T-cell (primary cell): ENCODE results near the gene C2. TPM values are rescaled to one million over a fixed set of nuclear protein-coding genes. Genes with fewer than 3 reads are reported as not detected.

Source experiments
- ATAC-seq, 4 experiments: fragments of 200-7000 bp in 3 of 4; fragments of 150-1000 bp in 1 of 4; cut with Tn5 transposase; replicated peaks in 1 of 4; 1 replicate in 3 of 4; 2 replicates in 1 of 4; pipeline ENCODE4 v1.10.0; 2021; ENCODE audit warnings: moderate library complexity in 3 of 4, mild to moderate bottlenecking in 2 of 4, moderate number of reproducible peaks in 1 of 4
- CTCF ChIA-PET, 2 donors: fragments of 300-600 bp; sonication (Branson Sonifier 250); formaldehyde crosslinking; loops; one replicate each; lab custom pipeline; 2022; ENCODE audit warnings: antibody characterized with exemption in 2 of 2; lab: Charles Lee
- POLR2A ChIA-PET, 2 donors: fragments of 300-600 bp; sonication (Branson Sonifier 250); formaldehyde crosslinking; loops; one replicate each; lab custom pipeline; 2022; ENCODE audit warnings: antibody characterized with exemption in 2 of 2; lab: Charles Lee
- DNase-seq, 35 experiments: peaks; one replicate each; pipeline versions ENCODE4 v3.0.0 to v3.0.0-alpha.2; 2013 to 2023
- H3K27ac ChIP-seq: one replicate; pipeline ENCODE4 v1.5.1; 2013; ENCODE audit warnings: low read length
- H3K27me3 ChIP-seq, 2 experiments: replicated peaks in 1 of 2; 1 replicate in 1 of 2; 2 replicates in 1 of 2; pipeline versions ENCODE4 v1.6.1 to v1.7.0; 2013; ENCODE audit warnings: low read length in 1 of 2, mixed read lengths in 1 of 2; ENCODE audit not compliant: control insufficient read depth in 2 of 2, insufficient read depth in 2 of 2; ENCODE audit errors: extremely low read depth in 1 of 2
- H3K36me3 ChIP-seq, 2 donors: 1 replicate in 1 of 2; 2 replicates in 1 of 2; pipeline versions ENCODE4 v1.6.1 to v1.7.0; 2013; ENCODE audit warnings: low read length in 1 of 2; ENCODE audit not compliant: control insufficient read depth in 2 of 2, insufficient read depth in 1 of 2; ENCODE audit errors: extremely low read depth in 1 of 2
- H3K4me1 ChIP-seq, 2 experiments: 1 replicate in 1 of 2; 2 replicates in 1 of 2; pipeline versions ENCODE4 v1.6.1 to v1.7.0; 2013; ENCODE audit warnings: low read length in 2 of 2, mixed read lengths in 1 of 2; ENCODE audit not compliant: insufficient read depth in 2 of 2, control insufficient read depth in 1 of 2; ENCODE audit errors: extremely low read depth in 1 of 2
- H3K4me3 ChIP-seq, 2 donors: 1 replicate in 1 of 2; 2 replicates in 1 of 2; pipeline versions ENCODE4 v1.5.1 to v1.7.0; 2013; ENCODE audit warnings: mild to moderate bottlenecking in 2 of 2, low read length in 1 of 2, moderate library complexity in 1 of 2; ENCODE audit not compliant: control insufficient read depth in 1 of 2; ENCODE audit errors: extremely low read depth in 1 of 2
- H3K9me3 ChIP-seq: 2 replicates; pipeline ENCODE4 v1.7.0; 2013
- H3K27ac Mint-ChIP-seq, 2 donors: one replicate each; pipeline ENCODE4 v1.8.0; 2020 to 2021; ENCODE audit warnings: mild to moderate bottlenecking in 2 of 2, mixed read lengths in 2 of 2
- H3K27me3 Mint-ChIP-seq, 2 donors: one replicate each; pipeline ENCODE4 v1.8.0; 2021 to 2022; ENCODE audit warnings: mixed read lengths in 2 of 2
- H3K36me3 Mint-ChIP-seq: one replicate; pipeline ENCODE4 v1.8.0; 2021; ENCODE audit warnings: mixed read lengths
- H3K4me1 Mint-ChIP-seq, 3 donors: one replicate each; pipeline ENCODE4 v1.8.0; 2020 to 2022; ENCODE audit warnings: mixed read lengths in 3 of 3, mild to moderate bottlenecking in 1 of 3
- H3K4me3 Mint-ChIP-seq, 3 donors: one replicate each; pipeline ENCODE4 v1.8.0; 2020 to 2022; ENCODE audit warnings: mild to moderate bottlenecking in 3 of 3, mixed read lengths in 3 of 3, moderate library complexity in 3 of 3
- H3K9me3 Mint-ChIP-seq, 3 donors: one replicate each; pipeline ENCODE4 v1.8.0; 2020 to 2022; ENCODE audit warnings: mixed read lengths in 3 of 3
- WGBS: methylation state at CpG from one replicate; pipeline ENCODE4 v1.1.5; 2013; ENCODE audit warnings: missing lambda C conversion rate; ENCODE audit not compliant: insufficient coverage; 5-methylcytosine and 5-hydroxymethylcytosine counted together
- total RNA-seq, 35 experiments: library from RNA in 6 of 35; stranded (reverse) in 6 of 35; fragments of 120-200 nt in 1 of 35; gene quantifications; one replicate each; pipeline versions ENCODE4 v1.2.1 to v1.2.4 and lab custom pipeline; 2013 to 2026

Gene C2
- total RNA-seq, 5 donors from 2014 or later (not counting 1 experiment from before 2014, with no cell fraction given): 1.3 to 5.1 (median 3.7) TPM

DNA sequence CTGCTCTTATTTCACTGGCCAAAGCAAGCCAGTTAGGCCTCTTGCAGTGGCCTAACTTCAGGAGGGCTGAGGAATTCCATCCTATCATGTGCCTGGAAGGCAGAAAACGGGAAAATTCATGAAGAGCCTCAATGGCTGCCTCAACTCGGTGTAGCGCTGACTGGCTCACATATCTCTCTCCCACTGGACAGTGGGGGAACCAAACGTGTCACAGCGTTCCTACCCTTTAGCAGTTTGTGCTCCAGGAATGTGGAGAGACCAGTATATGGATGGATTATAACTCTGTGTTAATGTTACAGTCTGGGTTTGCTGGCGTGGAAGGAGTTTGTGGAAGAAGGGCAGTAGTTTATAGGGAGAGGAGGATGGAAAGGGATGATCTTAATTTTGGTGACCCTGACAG, 11.8 kb upstream of the C2 start:
- Histone ChIP-seq H3K27ac (no peak overlapping the region), H3K4me1 (no peaks in the 10 kb centered on the region), H3K27me3 (peaks cover 0 to 26% of the 10 kb centered on the region in 2 experiments), H3K4me3 (no peak overlapping the region), H3K36me3 (no peaks in the 10 kb centered on the region), H3K9me3 (no peaks in the 10 kb centered on the region)
- POLR2A ChIA-PET: no interaction called here
- Mint-ChIP-seq H3K9me3 (no peaks in the 10 kb centered on the region), H3K4me1 (no peaks in the 10 kb centered on the region), H3K27me3 (peaks cover 3 to 12% of the 10 kb centered on the region in 2 donors), H3K27ac (peak overlapping the region in 1 of 2 donors; percentile 37), H3K4me3 (no peak overlapping the region), H3K36me3 (no peaks in the 10 kb centered on the region)
- ATAC-seq (no peak), DNase-seq (no peak)
- CTCF ChIA-PET: no interaction called here
- 88% methylated on average over 1 of the region's 6 CpGs for WGBS

DNA sequence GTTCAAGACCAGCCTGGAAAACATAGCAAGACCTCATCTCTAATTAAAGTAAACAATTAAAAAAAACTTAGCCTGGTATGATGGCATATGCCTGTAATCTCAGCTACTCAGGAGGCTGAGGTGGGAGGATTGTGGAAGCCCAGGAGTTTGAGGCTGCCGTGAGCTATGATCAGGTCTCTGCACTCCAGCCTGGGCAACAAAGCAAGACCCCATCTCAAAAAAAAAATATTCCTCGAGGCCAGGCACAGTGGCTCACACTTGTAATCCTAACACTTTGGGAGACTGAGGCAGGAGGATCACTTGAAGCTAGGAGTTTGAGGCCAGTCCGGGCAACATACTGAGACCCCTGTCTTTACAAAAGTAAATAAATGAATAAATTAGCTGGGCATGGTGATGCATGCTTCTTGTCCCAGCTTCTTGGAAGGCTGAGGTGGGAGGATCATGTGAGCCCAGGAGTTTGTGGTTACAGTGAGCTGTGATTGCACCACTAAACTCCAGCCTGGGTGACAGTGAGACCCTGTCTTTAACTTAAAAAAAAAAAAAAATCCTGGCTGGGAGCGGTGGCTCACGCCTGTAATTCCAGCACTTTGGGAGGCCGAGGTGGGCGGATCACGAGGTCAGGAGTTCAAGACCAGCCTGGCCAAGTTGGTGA, 9.3 kb upstream of the C2 start:
- H3K4me3 Mint-ChIP-seq: no peak overlapping the region
- Histone ChIP-seq H3K36me3 (no peaks in the 10 kb centered on the region), H3K4me1 (no peaks in the 10 kb centered on the region), H3K9me3 (no peaks in the 10 kb centered on the region), H3K27me3 (peaks cover 0 to 17% of the 10 kb centered on the region in 2 experiments), H3K4me3 (no peak overlapping the region), H3K27ac (no peak overlapping the region)
- H3K27me3 Mint-ChIP-seq: peaks cover 3 to 9% of the 10 kb centered on the region in 2 donors
- ATAC-seq: no peak
- POLR2A ChIA-PET: no interaction called here
- WGBS: 40% methylated on average over 1 of the region's 8 CpGs
- CTCF ChIA-PET: interaction anchor here (0.7 kb wide), 2 partner anchors 12 to 261 kb away, joined by 3 to 4 read pairs; no protein-coding TSS in a partner anchor
- no peak overlapping the region for H3K27ac Mint-ChIP-seq
- H3K9me3 Mint-ChIP-seq: no peaks in the 10 kb centered on the region
- no peaks in the 10 kb centered on the region for H3K36me3 Mint-ChIP-seq
- no peak for DNase-seq
- no peaks in the 10 kb centered on the region for H3K4me1 Mint-ChIP-seq

DNA sequence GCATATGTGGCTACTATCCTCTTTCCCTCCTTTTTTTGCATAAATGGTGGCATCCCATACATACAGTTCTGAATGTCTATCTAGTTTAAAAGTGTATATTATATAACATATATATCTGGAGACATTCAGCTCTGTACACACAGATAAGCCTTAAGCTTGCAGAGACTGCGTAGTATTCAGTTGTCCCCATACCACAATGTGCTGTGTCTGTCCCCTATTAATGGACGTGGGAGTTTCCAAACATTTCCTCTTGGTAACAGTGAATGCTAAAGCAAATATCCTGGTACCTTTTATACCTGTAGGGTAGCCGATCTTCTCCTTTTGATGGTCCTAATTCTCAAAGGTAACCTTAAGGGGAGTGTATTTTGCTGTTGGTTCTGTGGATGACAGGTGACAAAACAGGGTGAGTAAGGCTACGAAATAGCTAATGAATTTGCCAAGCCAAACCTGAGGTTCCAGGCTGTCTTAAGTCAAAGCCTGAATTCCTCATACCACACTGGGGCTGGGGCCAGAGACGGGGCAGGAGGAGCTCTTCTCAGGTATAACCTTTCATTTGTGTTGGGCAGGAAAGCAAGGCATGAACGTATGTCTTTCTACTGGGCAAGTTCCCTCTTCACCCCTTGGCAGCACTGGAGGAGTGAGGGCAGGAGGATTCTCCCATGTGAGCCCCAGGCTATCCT, 7.8 kb upstream of the C2 start:
- Histone ChIP-seq H3K9me3 (no peaks in the 10 kb centered on the region), H3K27ac (no peak overlapping the region), H3K27me3 (peaks cover 0 to 12% of the 10 kb centered on the region in 2 experiments), H3K4me3 (no peak overlapping the region), H3K36me3 (no peaks in the 10 kb centered on the region), H3K4me1 (no peaks in the 10 kb centered on the region)
- Mint-ChIP-seq H3K4me3 (no peak overlapping the region), H3K4me1 (no peaks in the 10 kb centered on the region), H3K36me3 (no peaks in the 10 kb centered on the region), H3K27ac (no peak overlapping the region), H3K9me3 (no peaks in the 10 kb centered on the region), H3K27me3 (peaks cover 3 to 9% of the 10 kb centered on the region in 2 donors)
- ATAC-seq (no peak), DNase-seq (no peak)
- POLR2A ChIA-PET: no interaction called here
- CTCF ChIA-PET: no interaction called here
- WGBS: 100% methylated on average over 2 of the region's 6 CpGs

DNA sequence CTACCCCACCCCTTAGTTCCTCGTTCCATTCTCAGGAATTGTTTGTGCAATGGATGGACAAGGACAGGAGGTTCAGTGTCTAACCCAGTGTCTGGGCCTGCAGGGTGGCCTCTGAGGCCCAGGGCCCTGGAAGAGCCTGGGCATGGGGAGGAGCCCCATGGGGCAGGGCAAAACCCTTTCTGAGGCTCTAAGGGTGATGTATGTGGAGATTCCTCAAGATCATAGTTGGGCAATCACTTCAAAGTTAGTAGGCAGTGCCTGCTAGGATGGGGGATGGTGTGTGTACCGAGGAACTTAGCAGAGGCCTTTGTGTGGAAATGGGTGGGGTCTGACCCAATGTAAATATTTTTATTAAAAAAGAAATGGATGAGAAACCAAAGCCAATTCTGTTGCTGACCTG, 6.7 kb upstream of the C2 start:
- no peaks in the 10 kb centered on the region for H3K9me3 Mint-ChIP-seq
- no peaks in the 10 kb centered on the region for H3K36me3 Mint-ChIP-seq
- Histone ChIP-seq H3K27ac (no peak overlapping the region), H3K4me3 (no peak overlapping the region), H3K9me3 (no peaks in the 10 kb centered on the region), H3K36me3 (no peaks in the 10 kb centered on the region), H3K4me1 (no peaks in the 10 kb centered on the region), H3K27me3 (peaks cover 0 to 9% of the 10 kb centered on the region in 2 experiments)
- no peak for ATAC-seq
- no peak for DNase-seq
- no peak overlapping the region for H3K4me3 Mint-ChIP-seq
- no peaks in the 10 kb centered on the region for H3K4me1 Mint-ChIP-seq
- WGBS: 100% methylated on average over 2 of the region's 2 CpGs
- CTCF ChIA-PET: interaction anchor here in 1 of 2 donors (0.6 kb wide), 1 partner anchor 311 kb away, joined by 3 read pairs; no protein-coding TSS in a partner anchor
- peaks cover 0 to 2% of the 10 kb centered on the region in 2 donors for H3K27me3 Mint-ChIP-seq
- no peak overlapping the region for H3K27ac Mint-ChIP-seq
- POLR2A ChIA-PET: no interaction called here

DNA sequence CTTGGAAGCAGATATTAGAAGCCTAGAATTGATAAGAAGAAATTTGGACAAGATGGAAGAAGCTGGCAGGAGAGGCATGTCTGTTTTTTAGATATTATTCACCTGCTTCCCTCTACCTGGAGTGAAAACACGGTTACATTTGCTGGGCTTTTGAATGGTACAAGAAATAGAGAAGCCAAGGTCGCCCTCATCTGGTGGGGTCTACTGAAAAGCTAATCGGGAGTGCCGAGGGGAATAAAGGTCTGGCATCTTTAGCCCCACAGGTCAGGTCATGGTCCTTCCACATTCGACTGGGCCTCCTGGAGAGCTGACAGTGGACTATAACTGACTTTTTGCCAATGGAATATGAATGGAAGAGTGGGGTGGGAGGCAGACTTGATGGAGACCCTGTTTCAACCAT, 4.6 kb upstream of the C2 start:
- H3K4me3 ChIP-seq: no peak overlapping the region
- H3K27ac ChIP-seq: no peak overlapping the region
- H3K4me1 Mint-ChIP-seq: no peaks in the 10 kb centered on the region
- no peaks in the 10 kb centered on the region for H3K9me3 ChIP-seq
- no peak overlapping the region for H3K4me3 Mint-ChIP-seq
- no peaks in the 10 kb centered on the region for H3K9me3 Mint-ChIP-seq
- POLR2A ChIA-PET: no interaction called here
- WGBS: 0% methylated on average over 1 of the region's 5 CpGs
- H3K27ac Mint-ChIP-seq: no peak overlapping the region
- H3K36me3 Mint-ChIP-seq: no peaks in the 10 kb centered on the region
- CTCF ChIA-PET: interaction anchor here in 1 of 2 donors (0.6 kb wide), 1 partner anchor 103 kb away, joined by 4 read pairs; no protein-coding TSS in a partner anchor
- H3K27me3 ChIP-seq: peaks cover 2 to 10% of the 10 kb centered on the region in 2 experiments
- ATAC-seq (peak in 1 of 4 experiments; percentile 39), DNase-seq (peak in 10 of 35 experiments; percentile 10 to 45 (median 20))
- H3K36me3 ChIP-seq: no peaks in the 10 kb centered on the region
- no peaks in the 10 kb centered on the region for H3K4me1 ChIP-seq
- H3K27me3 Mint-ChIP-seq: peaks cover 0 to 2% of the 10 kb centered on the region in 2 donors

DNA sequence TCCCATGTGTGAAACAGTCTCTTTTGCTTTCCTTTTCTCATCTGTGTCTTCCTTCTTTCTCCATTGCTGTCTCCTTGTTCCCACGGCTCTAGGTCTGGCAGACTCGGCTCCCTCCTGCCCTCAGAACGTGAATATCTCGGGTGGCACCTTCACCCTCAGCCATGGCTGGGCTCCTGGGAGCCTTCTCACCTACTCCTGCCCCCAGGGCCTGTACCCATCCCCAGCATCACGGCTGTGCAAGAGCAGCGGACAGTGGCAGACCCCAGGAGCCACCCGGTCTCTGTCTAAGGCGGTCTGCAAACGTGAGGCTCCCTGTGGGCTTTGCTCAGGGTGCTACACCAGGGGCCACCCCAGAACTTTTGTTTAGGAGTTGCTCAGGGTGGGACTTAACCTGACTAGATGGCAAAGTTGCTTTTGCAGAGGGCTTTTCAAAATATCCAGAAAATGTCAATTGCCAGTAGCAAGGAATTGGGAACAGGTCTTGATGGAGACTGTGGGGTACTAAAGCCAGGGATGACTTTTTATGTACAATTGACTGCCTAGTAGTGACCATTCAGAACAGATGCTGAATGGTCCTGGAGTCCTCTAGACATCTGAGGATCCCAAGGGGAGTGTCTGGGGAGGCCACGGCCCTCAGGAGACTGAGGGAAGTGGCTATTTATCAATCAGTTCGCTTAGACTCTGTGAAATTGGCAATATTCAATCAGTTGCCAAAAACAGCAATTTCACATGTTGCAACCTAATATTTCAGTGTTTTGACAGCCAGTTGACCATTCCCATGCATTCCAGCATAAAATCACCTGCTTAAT, 550 bp downstream of the C2 start:
- WGBS: 77% methylated on average over 7 of the region's 11 CpGs

More for the DNA sequence above, 550 bp downstream of the C2 start:
- CTCF ChIA-PET: no interaction called here
- H3K27me3 ChIP-seq: peaks cover 2 to 12% of the 10 kb centered on the region in 2 experiments
- H3K4me1 ChIP-seq: no peaks in the 10 kb centered on the region
- no peak for DNase-seq
- Mint-ChIP-seq H3K4me3 (no peak overlapping the region), H3K27ac (no peak overlapping the region), H3K9me3 (no peaks in the 10 kb centered on the region), H3K36me3 (no peaks in the 10 kb centered on the region), H3K4me1 (no peaks in the 10 kb centered on the region), H3K27me3 (peaks cover 0 to 3% of the 10 kb centered on the region in 2 donors)
- no peak overlapping the region for H3K27ac ChIP-seq
- H3K9me3 ChIP-seq: no peaks in the 10 kb centered on the region
- ATAC-seq: no peak
- H3K36me3 ChIP-seq: no peaks in the 10 kb centered on the region
- POLR2A ChIA-PET: no interaction called here
- no peak overlapping the region for H3K4me3 ChIP-seq
